Activated CD4-positive, alpha-beta memory T cell treated with anti-CD3 and anti-CD28 coated beads for 36 hours (primary cell): ENCODE measurements around the gene VILL. TPM values are rescaled to one million over a fixed set of nuclear protein-coding genes. Genes with fewer than 3 reads are reported as not detected.
A peak's percentile ranks its signal among the peaks of the same experiment; 100 is the strongest.
"Not testable (repeated sequence)": the region's sequence is repeated elsewhere in the genome, so short reads cannot be mapped to it uniquely, and the experiment has no call there.

Experiments
- CTCF ChIA-PET: fragments of 350-600 bp; sonication (Branson Sonifier 250); formaldehyde crosslinking; loops from one replicate; lab custom pipeline; 2021; ENCODE audit warnings: antibody characterized with exemption, inconsistent platforms; lab: Charles Lee
- POLR2A ChIA-PET: fragments of 350-600 bp; sonication (Branson Sonifier 250); formaldehyde crosslinking; loops from one replicate; lab custom pipeline; 2021; ENCODE audit warnings: antibody characterized with exemption; lab: Charles Lee
- DNase-seq: peaks from one replicate; pipeline ENCODE4 v3.0.0-alpha.2; 2020
- H3K27ac Mint-ChIP-seq: one replicate; pipeline ENCODE4 v1.8.0; 2021; ENCODE audit warnings: mixed read lengths
- H3K27me3 Mint-ChIP-seq: one replicate; pipeline ENCODE4 v1.8.0; 2021; ENCODE audit warnings: mixed read lengths
- H3K36me3 Mint-ChIP-seq: one replicate; pipeline ENCODE4 v1.8.0; 2021; ENCODE audit warnings: mixed read lengths
- H3K4me1 Mint-ChIP-seq: one replicate; pipeline ENCODE4 v1.8.0; 2021; ENCODE audit warnings: low read depth, mixed read lengths
- H3K4me3 Mint-ChIP-seq: one replicate; pipeline ENCODE4 v1.8.0; 2021; ENCODE audit warnings: mild to moderate bottlenecking, mixed read lengths
- H3K9me3 Mint-ChIP-seq: one replicate; pipeline ENCODE4 v1.8.0; 2021; ENCODE audit warnings: mixed read lengths
- intact Hi-C: fragments of 100-400 bp; cut with micrococcal nuclease; formaldehyde crosslinking; loops from one replicate; pipeline ENCODE4 v1.15.1; 2023
- total RNA-seq, 2 experiments: library from RNA; stranded (reverse); gene quantifications; one replicate each; pipeline ENCODE4 v1.2.3, GENCODE V29; 2021

The VILL gene
- total RNA-seq, 2 experiments from 2014 or later: 9.9 to 11.3 TPM

DNA sequence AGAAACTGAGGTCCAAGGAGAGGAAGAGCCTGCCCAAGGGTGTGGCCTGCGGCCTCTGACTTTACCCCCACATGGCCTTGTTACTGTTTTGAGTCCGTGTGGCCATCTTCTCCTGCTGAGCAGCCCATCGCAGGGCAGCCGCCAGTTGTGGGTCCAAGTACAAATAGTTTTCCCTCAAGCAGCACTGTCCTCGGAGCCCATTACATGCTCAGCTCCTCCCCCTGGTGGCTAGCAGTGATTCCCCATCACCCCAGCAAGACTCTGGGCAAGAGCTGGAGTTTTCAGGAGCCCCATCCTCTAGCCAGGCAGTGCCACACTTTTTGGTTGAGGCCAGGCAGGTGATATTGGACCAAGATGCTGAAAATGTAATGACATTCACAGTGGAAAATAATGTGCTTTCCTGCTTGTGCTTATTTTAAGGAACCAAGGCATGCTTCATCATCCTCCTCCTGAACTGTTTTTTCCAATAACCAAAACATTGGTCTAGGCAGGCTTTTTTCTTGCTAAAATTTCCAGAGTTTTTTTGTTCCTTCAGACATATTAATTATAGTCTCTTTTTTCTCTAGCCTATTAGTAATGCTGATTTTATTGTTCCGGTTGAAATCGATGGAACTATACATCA is 23.2 kb upstream of the VILL start:
- Mint-ChIP-seq H3K9me3 (no peaks in the 10 kb centered on the region), H3K4me3 (no peak overlapping the region), H3K27me3 (no peaks in the 10 kb centered on the region), H3K27ac (no peak overlapping the region), H3K36me3 (no peaks in the 10 kb centered on the region), H3K4me1 (no peaks in the 10 kb centered on the region)
- intact Hi-C loops: loop anchor here (1.0 kb wide), 1 partner anchor 112 kb away; no protein-coding TSS in a partner anchor
- ChIA-PET POLR2A (interaction anchor here (0.9 kb wide), 1 partner anchor 113 kb away, joined by 3 read pairs; no protein-coding TSS in a partner anchor), CTCF (interaction anchor here (0.6 to 5.9 kb wide), 22 partner anchors 8 to 553 kb away, joined by 3 to 48 read pairs (median 4); partner anchors contain the start of genes DLEC1 and MYD88)
- peak; percentile 75 for DNase-seq

DNA sequence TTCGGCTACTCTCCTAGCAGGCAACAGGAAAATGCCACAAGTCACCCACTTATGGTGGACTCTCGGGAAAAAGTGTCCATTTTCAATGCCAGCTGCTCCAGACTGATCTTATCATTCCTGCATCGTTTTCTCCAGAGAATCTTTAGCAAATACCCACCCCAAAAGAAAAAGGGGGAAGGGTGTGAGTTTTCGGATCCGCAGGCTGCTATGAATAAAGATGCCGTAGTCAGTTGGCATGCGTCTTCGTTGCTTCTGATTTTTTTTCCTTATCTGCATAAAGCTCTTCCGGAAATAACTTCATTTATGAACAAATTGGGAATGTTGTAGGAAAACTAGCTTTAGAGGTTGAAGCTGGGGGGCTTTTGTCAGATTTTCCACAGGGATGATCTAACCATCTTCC is 22.4 kb upstream of the VILL start:
- Mint-ChIP-seq H3K4me1 (no peaks in the 10 kb centered on the region), H3K9me3 (no peaks in the 10 kb centered on the region), H3K4me3 (no peak overlapping the region), H3K27ac (no peak overlapping the region), H3K27me3 (no peaks in the 10 kb centered on the region), H3K36me3 (no peaks in the 10 kb centered on the region)
- DNase-seq: no peak
- ChIA-PET POLR2A (interaction anchor here (0.9 kb wide), 1 partner anchor 113 kb away, joined by 3 read pairs; no protein-coding TSS in a partner anchor), CTCF (interaction anchor here (0.6 to 3.3 kb wide), 10 partner anchors 9 to 495 kb away, joined by 3 to 14 read pairs (median 4); no protein-coding TSS in a partner anchor)
- intact Hi-C loops: no loop called here

DNA sequence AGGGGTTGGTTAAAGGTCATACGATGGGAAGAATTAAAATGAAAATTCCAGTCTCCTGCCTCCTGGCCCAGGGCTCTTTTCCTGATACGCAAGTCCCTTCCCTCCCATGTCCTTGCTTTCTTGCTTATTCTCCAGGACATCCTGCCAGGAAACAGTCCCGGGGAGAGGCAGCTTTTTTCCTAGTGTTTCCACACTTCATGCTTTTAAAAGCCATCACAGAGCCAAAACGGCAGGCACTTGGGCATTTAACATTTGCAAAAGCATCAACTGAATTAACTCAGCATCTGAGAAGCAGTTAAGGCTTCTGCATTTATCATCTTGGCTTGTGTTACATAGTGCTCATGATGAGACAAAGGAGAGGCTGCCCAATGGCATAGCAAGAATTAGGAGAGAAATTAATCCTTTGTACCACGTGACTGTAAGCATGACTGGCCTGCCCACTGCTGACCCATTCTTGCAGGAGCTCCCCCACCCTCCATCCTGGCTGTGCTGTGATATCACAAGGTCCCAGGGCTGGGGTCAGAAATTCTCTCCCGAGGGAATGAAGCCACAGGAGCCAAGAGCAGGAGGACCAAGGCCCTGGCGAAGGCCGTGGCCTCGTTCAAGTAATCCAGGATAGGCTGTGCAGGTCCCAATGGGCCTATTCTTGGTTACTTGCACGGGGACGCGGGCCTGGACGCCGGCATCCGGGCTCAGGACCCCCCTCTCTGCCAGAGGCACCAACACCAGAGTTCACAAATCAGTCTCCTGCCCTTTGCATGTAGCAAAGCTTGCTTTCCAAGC is 21.6 kb upstream of the VILL start:
- Mint-ChIP-seq H3K4me1 (no peaks in the 10 kb centered on the region), H3K27ac (no peak overlapping the region), H3K9me3 (no peaks in the 10 kb centered on the region), H3K27me3 (no peaks in the 10 kb centered on the region), H3K36me3 (no peaks in the 10 kb centered on the region), H3K4me3 (no peak overlapping the region)
- no peak for DNase-seq
- ChIA-PET CTCF (interaction anchor here (0.6 to 3.3 kb wide), 4 partner anchors 11 to 121 kb away, joined by 3 to 14 read pairs (median 4); no protein-coding TSS in a partner anchor), POLR2A (no interaction called here)
- intact Hi-C loops: no loop called here

DNA sequence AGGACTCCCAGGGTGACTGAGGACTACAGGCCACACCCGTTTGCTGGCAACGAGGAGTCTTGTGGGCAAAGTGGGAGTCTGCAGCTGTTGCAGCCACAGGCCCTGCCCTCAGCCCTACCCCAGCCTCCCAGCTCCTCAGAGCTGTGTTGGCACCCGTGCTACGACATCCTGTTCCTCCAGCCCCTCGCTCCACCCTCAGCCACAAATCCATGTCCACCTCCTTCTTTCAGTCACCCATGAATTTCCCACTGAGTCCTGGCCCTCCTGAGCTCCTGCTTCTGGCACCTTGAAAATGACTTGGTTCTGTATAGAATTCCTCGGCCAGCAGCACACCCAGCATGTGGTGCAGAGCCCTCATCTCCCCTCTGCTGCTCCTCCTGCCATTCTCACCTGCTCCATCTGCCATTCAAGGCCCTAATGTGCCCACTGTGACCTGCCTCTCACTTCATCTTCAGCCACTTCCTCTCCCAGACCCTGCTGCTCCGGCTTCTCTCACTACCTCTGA is 20.9 kb upstream of the VILL start:
- no peaks in the 10 kb centered on the region for H3K9me3 Mint-ChIP-seq
- H3K4me3 Mint-ChIP-seq: no peak overlapping the region
- ChIA-PET POLR2A (no interaction called here), CTCF (interaction anchor here (1.3 kb wide), 2 partner anchors 27 to 34 kb away, joined by 3 to 5 read pairs; no protein-coding TSS in a partner anchor)
- no peaks in the 10 kb centered on the region for H3K27me3 Mint-ChIP-seq
- no peak overlapping the region for H3K27ac Mint-ChIP-seq
- no peaks in the 10 kb centered on the region for H3K36me3 Mint-ChIP-seq
- no peaks in the 10 kb centered on the region for H3K4me1 Mint-ChIP-seq
- DNase-seq: no peak
- intact Hi-C loops: loop anchor here (10.0 kb wide), 1 partner anchor 145 kb away; no protein-coding TSS in a partner anchor

DNA sequence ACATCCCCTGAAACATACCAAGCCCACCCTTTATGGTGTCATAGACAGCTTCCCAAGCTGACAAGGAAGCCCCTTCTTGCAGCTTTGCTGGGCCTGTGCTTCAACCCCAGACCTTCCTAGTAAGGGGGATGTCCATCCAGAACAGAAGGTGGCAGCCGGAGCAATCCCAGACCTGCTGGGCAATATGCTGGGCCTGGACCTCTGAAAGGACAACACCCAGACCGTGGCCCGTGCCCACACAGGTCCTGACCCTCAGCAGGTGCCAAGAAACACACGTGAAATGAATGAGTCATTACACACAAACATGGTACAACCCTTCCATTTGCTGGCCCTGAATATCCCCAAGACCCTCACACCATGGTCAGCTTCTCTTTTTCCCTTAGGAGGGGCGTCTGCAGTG is 19.8 kb upstream of the VILL start:
- DNase-seq: no peak
- intact Hi-C loops: loop anchor here (10.0 kb wide), 1 partner anchor 144 kb away; no protein-coding TSS in a partner anchor
- POLR2A ChIA-PET: interaction anchor here (1.3 kb wide), 1 partner anchor 9 kb away, joined by 5 read pairs; no protein-coding TSS in a partner anchor
- peaks cover 3% of the 10 kb centered on the region for H3K4me1 Mint-ChIP-seq
- no peaks in the 10 kb centered on the region for H3K27me3 Mint-ChIP-seq
- H3K4me3 Mint-ChIP-seq: no peak overlapping the region
- CTCF ChIA-PET: interaction anchor here (1.3 kb wide), 1 partner anchor 33 kb away, joined by 5 read pairs; no protein-coding TSS in a partner anchor
- H3K27ac Mint-ChIP-seq: no peak overlapping the region
- no peaks in the 10 kb centered on the region for H3K36me3 Mint-ChIP-seq
- H3K9me3 Mint-ChIP-seq: no peaks in the 10 kb centered on the region

DNA sequence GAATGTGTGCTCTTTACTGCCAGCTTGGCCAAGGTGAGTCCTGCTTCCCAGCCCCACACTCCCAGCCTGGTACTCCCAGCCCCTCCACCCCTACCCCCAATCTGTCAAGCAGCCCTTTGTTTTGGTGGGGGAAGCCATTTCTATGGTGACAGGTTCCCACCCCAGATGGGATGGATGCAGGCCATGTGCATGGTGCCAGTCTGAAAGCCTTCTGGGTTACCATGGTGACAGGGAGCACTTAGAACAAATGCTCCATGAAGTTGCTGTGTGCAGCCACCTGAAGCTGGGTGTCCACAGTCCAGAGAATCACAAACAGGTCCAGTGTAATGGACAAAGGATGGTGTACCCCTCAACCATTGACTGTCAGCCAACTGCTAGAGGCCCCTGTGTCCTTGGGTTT is 19.1 kb upstream of the VILL start:
- Mint-ChIP-seq H3K9me3 (no peaks in the 10 kb centered on the region), H3K27ac (no peak overlapping the region), H3K4me1 (peaks cover 3% of the 10 kb centered on the region), H3K36me3 (no peaks in the 10 kb centered on the region), H3K27me3 (no peaks in the 10 kb centered on the region), H3K4me3 (no peak overlapping the region)
- ChIA-PET POLR2A (interaction anchor here (1.3 kb wide), 1 partner anchor 9 kb away, joined by 5 read pairs; no protein-coding TSS in a partner anchor), CTCF (interaction anchor here (0.6 to 1.6 kb wide), 3 partner anchors 10 to 1431 kb away, joined by 3 to 4 read pairs (median 3); no protein-coding TSS in a partner anchor)
- no peak for DNase-seq
- intact Hi-C loops: loop anchor here (10.0 kb wide), 1 partner anchor 143 kb away; no protein-coding TSS in a partner anchor

DNA sequence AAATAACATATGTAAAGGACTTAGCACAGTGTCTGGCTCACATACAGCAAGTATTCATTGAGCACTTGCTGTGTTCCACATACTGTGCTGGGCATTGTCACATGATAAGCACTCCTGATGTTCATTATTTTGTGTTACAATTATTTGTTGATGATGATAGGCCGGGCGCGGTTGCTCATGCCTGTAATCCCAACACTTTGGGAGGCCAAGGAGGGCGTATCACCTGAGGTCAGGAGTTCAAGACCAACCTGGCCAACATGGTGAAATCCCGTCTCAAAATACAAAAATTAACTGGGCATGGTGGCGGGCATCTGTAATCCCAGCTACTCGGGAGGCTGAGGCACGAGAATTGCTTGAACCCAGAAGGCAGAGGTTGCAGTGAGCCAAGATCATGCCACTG is 18.5 kb upstream of the VILL start:
- intact Hi-C loops: loop anchor here (10.0 kb wide), 1 partner anchor 143 kb away; no protein-coding TSS in a partner anchor
- CTCF ChIA-PET: interaction anchor here (0.6 to 3.5 kb wide), 5 partner anchors 10 to 1431 kb away, joined by 3 to 23 read pairs (median 3); no protein-coding TSS in a partner anchor
- POLR2A ChIA-PET: interaction anchor here (1.3 kb wide), 1 partner anchor 8 kb away, joined by 5 read pairs; no protein-coding TSS in a partner anchor
- H3K36me3 Mint-ChIP-seq, H3K27ac Mint-ChIP-seq, DNase-seq, H3K9me3 Mint-ChIP-seq, H3K4me1 Mint-ChIP-seq, H3K27me3 Mint-ChIP-seq, H3K4me3 Mint-ChIP-seq: not testable (repeated sequence)

DNA sequence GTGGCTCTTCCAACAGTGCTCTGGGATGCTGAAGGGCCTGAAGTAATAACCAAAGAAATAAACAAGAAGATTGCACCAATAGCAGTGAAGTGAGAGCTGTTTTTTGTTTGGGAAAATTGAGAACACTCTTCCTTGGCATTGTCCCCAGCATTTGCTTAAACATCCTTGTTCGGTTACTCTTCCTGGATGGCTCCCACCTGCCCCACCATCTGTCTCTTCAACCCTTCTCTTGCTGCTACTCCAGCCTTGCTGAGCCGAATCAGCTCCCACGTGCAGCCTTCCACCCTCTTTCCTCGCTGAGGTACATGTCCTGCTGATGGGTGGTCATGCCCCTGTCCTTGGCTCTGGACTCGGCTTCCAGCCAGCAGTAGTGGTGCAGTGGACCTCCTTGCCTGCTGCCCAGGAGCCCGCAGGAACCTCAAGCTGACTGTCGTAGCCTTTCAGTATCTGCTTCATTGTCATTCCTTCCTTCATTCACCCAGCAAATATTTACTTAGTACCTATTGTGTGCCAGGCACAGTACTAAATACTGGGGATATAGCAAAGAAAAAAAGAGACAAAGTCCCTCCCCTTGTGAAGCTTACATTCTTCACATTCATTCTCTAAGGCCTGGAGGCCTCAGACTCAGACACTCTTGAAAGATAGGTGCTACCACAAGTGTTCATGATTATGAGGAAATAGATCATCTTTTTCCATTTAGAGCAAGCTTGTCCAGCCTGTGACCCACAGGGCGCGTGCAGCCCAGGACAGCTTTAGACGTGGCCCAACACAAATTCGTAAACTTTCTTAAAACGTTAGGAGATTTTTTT is 17.1 kb upstream of the VILL start:
- H3K4me1 Mint-ChIP-seq: peaks cover 3% of the 10 kb centered on the region
- POLR2A ChIA-PET: no interaction called here
- no peak overlapping the region for H3K4me3 Mint-ChIP-seq
- no peak overlapping the region for H3K27ac Mint-ChIP-seq
- H3K36me3 Mint-ChIP-seq: no peaks in the 10 kb centered on the region
- CTCF ChIA-PET: interaction anchor here (0.7 to 3.9 kb wide), 22 partner anchors 9 to 981 kb away, joined by 3 to 48 read pairs (median 4); partner anchors contain the start of genes DLEC1, EPM2AIP1, EXOG and MLH1
- H3K27me3 Mint-ChIP-seq: no peaks in the 10 kb centered on the region
- no peak for DNase-seq
- no peaks in the 10 kb centered on the region for H3K9me3 Mint-ChIP-seq
- intact Hi-C loops: loop anchor here (1.0 to 10.0 kb wide), 4 partner anchors 23 to 141 kb away; no protein-coding TSS in a partner anchor

DNA sequence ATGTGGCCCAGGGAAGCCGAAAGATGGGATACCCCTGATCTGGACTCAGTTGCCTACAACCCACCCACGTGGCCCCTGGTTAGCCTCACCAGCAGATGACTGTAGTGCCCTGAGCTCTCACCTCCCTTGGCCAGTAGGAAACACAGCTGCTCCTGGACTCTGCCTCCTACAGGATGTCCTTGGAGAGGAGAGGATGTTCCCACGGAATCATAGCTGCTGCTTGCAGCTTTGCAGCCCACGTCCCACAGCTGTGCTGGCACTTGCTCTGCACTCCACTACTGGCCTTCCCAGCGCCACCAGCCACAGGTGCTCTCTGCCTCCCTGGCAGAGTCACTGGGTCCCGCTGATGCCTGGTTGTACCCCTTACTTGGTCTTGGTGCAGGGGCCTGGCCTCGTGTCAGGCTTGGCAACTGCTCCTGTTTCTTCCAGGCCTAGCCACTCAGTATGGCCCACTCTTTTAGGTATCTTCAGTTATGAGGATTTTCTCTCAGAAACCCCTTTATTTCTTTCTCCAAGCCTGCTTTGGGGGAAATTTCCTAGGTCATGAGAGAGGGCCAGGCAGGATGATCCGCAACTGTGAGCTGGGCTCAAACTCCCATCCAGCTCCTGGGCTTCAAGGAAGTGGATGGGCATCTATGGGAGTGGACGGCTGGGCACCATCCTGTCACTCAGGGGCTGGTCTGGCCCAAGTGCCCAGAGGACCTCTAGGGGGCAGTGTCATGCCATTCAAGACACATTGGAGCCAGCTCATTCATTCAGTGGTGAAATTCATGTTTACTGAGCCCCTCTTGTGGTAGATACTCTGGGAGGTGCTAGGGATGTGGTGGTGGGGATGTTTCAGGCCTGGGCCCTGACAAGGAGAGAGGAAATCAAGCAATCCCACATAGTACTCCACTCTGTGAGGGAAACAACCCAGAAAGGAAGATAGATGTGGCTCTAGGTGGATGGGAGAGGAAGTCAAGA is 16.2 kb upstream of the VILL start:
- CTCF ChIA-PET: interaction anchor here (0.6 to 3.9 kb wide), 35 partner anchors 10 to 982 kb away, joined by 3 to 48 read pairs (median 4); partner anchors contain the start of genes DLEC1, EPM2AIP1, EXOG and MLH1
- Mint-ChIP-seq H3K4me1 (peaks cover 3% of the 10 kb centered on the region), H3K9me3 (no peaks in the 10 kb centered on the region), H3K4me3 (no peak overlapping the region), H3K36me3 (no peaks in the 10 kb centered on the region), H3K27me3 (no peaks in the 10 kb centered on the region), H3K27ac (no peak overlapping the region)
- DNase-seq: peak; percentile 77
- intact Hi-C loops: loop anchor here (1.0 to 10.0 kb wide), 4 partner anchors 22 to 140 kb away; no protein-coding TSS in a partner anchor
- POLR2A ChIA-PET: no interaction called here
